Natural killer cell (primary cell): ENCODE data around the gene ACTA1. TPM values are rescaled to one million over a fixed set of nuclear protein-coding genes. Genes with fewer than 3 reads are reported as not detected.
A peak's percentile ranks its signal among the peaks of the same experiment; 100 is the strongest.

Experiments
- ATAC-seq, 3 donors: fragments of 150-1000 bp in 2 of 3; fragments of 200-7000 bp in 1 of 3; cut with Tn5 transposase; 1 replicate in 1 of 3; 2 replicates in 2 of 3; pipeline ENCODE4 v1.10.0; 2021; ENCODE audit warnings: mild to moderate bottlenecking in 2 of 3, moderate library complexity in 2 of 3
- DNase-seq, 2 donors: peaks; one replicate each; pipeline versions ENCODE4 v3.0.0 to v3.0.0-alpha.2; 2013 to 2021; ENCODE audit warnings: mixed read lengths in 1 of 2
- H3K27ac ChIP-seq: one replicate; pipeline ENCODE4 v1.5.1; 2013; ENCODE audit warnings: mild to moderate bottlenecking, low read length
- H3K27me3 ChIP-seq: one replicate; pipeline ENCODE4 v1.6.1; 2013; ENCODE audit warnings: low read length; ENCODE audit not compliant: control insufficient read depth, insufficient read depth
- H3K36me3 ChIP-seq: one replicate; pipeline ENCODE4 v1.6.1; 2013; ENCODE audit warnings: low read length; ENCODE audit not compliant: control insufficient read depth, insufficient read depth
- H3K4me1 ChIP-seq: one replicate; pipeline ENCODE4 v1.6.1; 2013; ENCODE audit warnings: low read length; ENCODE audit not compliant: control insufficient read depth, insufficient read depth
- H3K4me3 ChIP-seq: one replicate; pipeline ENCODE4 v1.5.1; 2013; ENCODE audit warnings: low read length
- H3K9me3 ChIP-seq: one replicate; pipeline ENCODE4 v1.6.1; 2013; ENCODE audit warnings: low read length; ENCODE audit not compliant: control insufficient read depth, insufficient read depth
- H3K27ac Mint-ChIP-seq, 2 donors: one replicate each; pipeline ENCODE4 v1.8.0; 2022; ENCODE audit warnings: mild to moderate bottlenecking in 2 of 2, mixed read lengths in 2 of 2, moderate library complexity in 1 of 2
- H3K27me3 Mint-ChIP-seq, 2 donors: one replicate each; pipeline ENCODE4 v1.8.0; 2022; ENCODE audit warnings: low read depth in 2 of 2, mixed read lengths in 2 of 2
- H3K36me3 Mint-ChIP-seq: one replicate; pipeline ENCODE4 v1.8.0; 2022; ENCODE audit warnings: mixed read lengths
- H3K4me1 Mint-ChIP-seq, 2 donors: one replicate each; pipeline ENCODE4 v1.8.0; 2022; ENCODE audit warnings: mixed read lengths in 2 of 2
- H3K4me3 Mint-ChIP-seq: one replicate; pipeline ENCODE4 v1.8.0; 2022; ENCODE audit warnings: mild to moderate bottlenecking, moderate library complexity, mixed read lengths
- H3K9me3 Mint-ChIP-seq, 2 donors: one replicate each; pipeline ENCODE4 v1.8.0; 2022; ENCODE audit warnings: mixed read lengths in 2 of 2
- CTCF ChIP-seq: fragments of 200-600 bp; IDR thresholded peaks from one replicate; pipeline ENCODE4 v1.8.0; 2022; ENCODE audit warnings: antibody characterized with exemption
- WGBS: methylation state at CpG from one replicate; pipeline ENCODE4 v1.1.7; 2013; ENCODE audit warnings: missing lambda C conversion rate; ENCODE audit not compliant: insufficient coverage; 5-methylcytosine and 5-hydroxymethylcytosine counted together
- intact Hi-C: fragments of 100-400 bp; cut with micrococcal nuclease; formaldehyde crosslinking; loops from one replicate; pipeline ENCODE4 v1.14.2; 2022
- total RNA-seq, 4 donors: library from RNA; stranded (reverse); fragments of 120-200 nt in 1 of 4; gene quantifications; one replicate each; pipeline versions ENCODE4 v1.2.3 to v1.2.4, GENCODE V29; 2013 to 2022

Gene ACTA1
- total RNA-seq: under 1 TPM in 2 of 3 donors, not detected in 1; 0.25 to 0.40 TPM
- total RNA-seq (2013): 0.18 TPM

- Histone ChIP-seq H3K27me3 (peaks cover 46% of the 10 kb centered on the region), H3K4me3 (no peak within 1 kb of the TSS), H3K9me3 (no peaks in the 10 kb centered on the region), H3K4me1 (peaks cover 16% of the 10 kb centered on the region), H3K27ac (no peak within 1 kb of the TSS), H3K36me3 (peaks cover 12% of the 10 kb centered on the region)
- no peak for TF ChIP-seq CTCF
- WGBS: 4% methylated on average over 47 of the region's 51 CpGs
- no peak for DNase-seq
- no peak within 1 kb of the TSS for H3K4me3 Mint-ChIP-seq
- H3K9me3 Mint-ChIP-seq: no peaks in the 10 kb centered on the region
- peaks cover 29 to 39% of the 10 kb centered on the region in 2 donors for H3K27me3 Mint-ChIP-seq
- no peak within 1 kb of the TSS for H3K27ac Mint-ChIP-seq
- no peak for ATAC-seq
- H3K36me3 Mint-ChIP-seq: no peaks in the 10 kb centered on the region
- intact Hi-C loops: no loop called here
- H3K4me1 Mint-ChIP-seq: peaks cover 12 to 14% of the 10 kb centered on the region in 2 donors
Measured at GRCh38 chr1:229434005-229434640, at the start of gene ACTA1. TSS of gene ACTA1 (minus strand) at chr1:229434094. CDS start at chr1:229433115, 979 bp downstream.

DNA sequence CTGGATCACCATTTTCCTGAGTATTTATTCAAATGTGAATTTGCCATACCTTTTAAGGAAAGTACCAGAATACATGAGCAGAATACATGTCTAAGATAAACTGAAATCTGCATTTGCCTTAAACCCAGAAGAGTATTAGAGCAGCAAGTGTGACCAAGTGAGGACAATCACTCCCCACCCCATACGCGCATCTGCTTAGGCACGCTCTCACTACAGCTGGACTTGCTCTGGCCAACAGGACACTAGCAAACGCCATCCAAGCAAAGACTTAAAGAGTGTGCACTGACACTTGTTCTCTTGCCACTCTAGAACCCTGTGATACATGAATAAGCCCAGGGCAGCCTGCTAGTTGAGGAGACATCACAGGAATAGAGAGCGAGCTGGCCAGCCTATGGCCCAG lies 48.6 kb upstream of the ACTA1 start:
- Histone ChIP-seq H3K9me3 (no peaks in the 10 kb centered on the region), H3K36me3 (peaks cover 44% of the 10 kb centered on the region), H3K27ac (no peak overlapping the region), H3K4me1 (peaks cover 3% of the 10 kb centered on the region), H3K27me3 (no peaks in the 10 kb centered on the region), H3K4me3 (no peak overlapping the region)
- intact Hi-C loops: loop anchor here (1.0 to 5.0 kb wide), 3 partner anchors 140 to 818 kb away; partner anchors contain the start of gene CCSAP
- ATAC-seq (no peak), DNase-seq (no peak)
- H3K27me3 Mint-ChIP-seq: no peaks in the 10 kb centered on the region
- no peak overlapping the region for H3K4me3 Mint-ChIP-seq
- peaks cover 26 to 29% of the 10 kb centered on the region in 2 donors for H3K4me1 Mint-ChIP-seq
- TF ChIP-seq CTCF: no peak
- H3K9me3 Mint-ChIP-seq: no peaks in the 10 kb centered on the region
- WGBS: 99% methylated on average over 5 of the region's 5 CpGs
- H3K36me3 Mint-ChIP-seq: peaks cover 24% of the 10 kb centered on the region
- H3K27ac Mint-ChIP-seq: peak overlapping the region; percentile 52 to 71

GRCh38 chr1:229480495-229480894 lies 46.6 kb upstream of the ACTA1 start:
- TF ChIP-seq CTCF: no peak
- 68% methylated on average over 7 of the region's 7 CpGs for WGBS
- Histone ChIP-seq H3K4me3 (no peak overlapping the region), H3K4me1 (peaks cover 3% of the 10 kb centered on the region), H3K9me3 (no peaks in the 10 kb centered on the region), H3K36me3 (peaks cover 38% of the 10 kb centered on the region), H3K27ac (peak overlapping the region; percentile 60), H3K27me3 (no peaks in the 10 kb centered on the region)
- intact Hi-C loops: loop anchor here (2.0 to 5.0 kb wide), 2 partner anchors 28 to 138 kb away; partner anchors contain the start of genes CCSAP and NUP133
- Mint-ChIP-seq H3K36me3 (peaks cover 8% of the 10 kb centered on the region), H3K4me3 (peak overlapping the region; percentile 33), H3K4me1 (peaks cover 26 to 29% of the 10 kb centered on the region in 2 donors), H3K27ac (peak overlapping the region; percentile 52 to 71), H3K27me3 (no peaks in the 10 kb centered on the region), H3K9me3 (no peaks in the 10 kb centered on the region)
- peak; percentile 12 to 33 for DNase-seq
- ATAC-seq: peak; percentile 76 to 93 (median 87)
